H1 (cell line): ENCODE data around the gene UQCC3. TPM values are rescaled to one million over a fixed set of nuclear protein-coding genes. Genes with fewer than 3 reads are reported as not detected.
A peak's percentile ranks its signal among the peaks of the same experiment; 100 is the strongest.

ENCODE experiments used
- ASH2L ChIP-seq: fragments of 200-600, 300-600 bp; sonication (generic); IDR thresholded peaks from one replicate; pipeline ENCODE4 v1.7.1; 2017; ENCODE audit warnings: low read length
- BACH1 ChIP-seq: IDR thresholded peaks from 2 replicates; pipeline ENCODE4 v1.6.1; 2012; ENCODE audit warnings: low read length, improper control_type of control experiment
- BCL11A ChIP-seq, 2 experiments: IDR thresholded peaks; one replicate each; pipeline ENCODE4 v1.6.1; 2011; ENCODE audit warnings: low read depth in 2 of 2, low read length in 2 of 2, mild to moderate bottlenecking in 2 of 2
- BRCA1 ChIP-seq: IDR thresholded peaks from 2 replicates; pipeline ENCODE4 v1.6.1; 2012; ENCODE audit warnings: low read depth, low read length, improper control_type of control experiment
- CBX8 ChIP-seq: fragments of 300-800, 300-1000 bp; sonication (generic); IDR thresholded peaks from 2 replicates; pipeline ENCODE4 v1.7.1; 2016; ENCODE audit warnings: low read depth, low read length, borderline replicate concordance
- CEBPB ChIP-seq: IDR thresholded peaks from 2 replicates; pipeline ENCODE4 v1.6.1; 2012; ENCODE audit warnings: low read depth, low read length
- CHD2 ChIP-seq: IDR thresholded peaks from 2 replicates; pipeline ENCODE4 v1.6.1; 2012; ENCODE audit warnings: low read length, improper control_type of control experiment
- EZH2 ChIP-seq: fragments of 200-600 bp; sonication (generic); IDR thresholded peaks from 2 replicates; pipeline ENCODE4 v1.7.1; 2012; ENCODE audit warnings: low read depth, mild to moderate bottlenecking, moderate library complexity, low read length, inconsistent platforms; ENCODE audit not compliant: severe bottlenecking
- GABPA ChIP-seq: IDR thresholded peaks from 2 replicates; pipeline ENCODE4 v1.6.1; 2011; ENCODE audit warnings: mild to moderate bottlenecking, low read length, moderate library complexity, borderline replicate concordance; ENCODE audit not compliant: insufficient read depth
- HDAC2 ChIP-seq, 2 experiments: fragments of 300-600 bp in 1 of 2; sonication (generic) in 1 of 2; IDR thresholded peaks; 2 replicates each; pipeline ENCODE4 v1.6.1; 2011 to 2012; ENCODE audit warnings: low read depth in 2 of 2, low read length in 2 of 2, mild to moderate bottlenecking in 2 of 2, moderate library complexity in 2 of 2, borderline replicate concordance in 1 of 2, inconsistent platforms in 1 of 2
- JUN ChIP-seq: IDR thresholded peaks from 2 replicates; pipeline ENCODE4 v1.6.1; 2011; ENCODE audit warnings: low read depth, mild to moderate bottlenecking, improper control_type of control experiment, low read length
- PHF8 ChIP-seq: fragments of 200-600 bp; sonication (generic); conservative IDR thresholded peaks from 2 replicates; pipeline ENCODE4 v1.7.1; 2012; ENCODE audit warnings: low read depth, mild to moderate bottlenecking, inconsistent platforms, low read length, moderate library complexity
- SIRT6 ChIP-seq: IDR thresholded peaks from one replicate; pipeline ENCODE4 v1.7.1; 2012; ENCODE audit warnings: low read length, inconsistent platforms
- SIX5 ChIP-seq: IDR thresholded peaks from 2 replicates; pipeline ENCODE4 v1.6.1; 2011; ENCODE audit warnings: mild to moderate bottlenecking, low read depth, low read length
- SP2 ChIP-seq: IDR thresholded peaks from 2 replicates; pipeline ENCODE4 v1.6.1; 2012; ENCODE audit warnings: mild to moderate bottlenecking, low read length, inconsistent platforms
- SP4 ChIP-seq: IDR thresholded peaks from 2 replicates; pipeline ENCODE4 v1.6.1; 2012; ENCODE audit warnings: low read length, inconsistent platforms
- SRF ChIP-seq: IDR thresholded peaks from 2 replicates; pipeline ENCODE4 v1.6.1; 2011; ENCODE audit warnings: mild to moderate bottlenecking, low read depth, low read length, moderate library complexity
- TAF7 ChIP-seq: optimal IDR thresholded peaks from 2 replicates; pipeline ENCODE3; 2011; ENCODE audit warnings: low read depth, mild to moderate bottlenecking, inconsistent platforms, low read length, moderate library complexity, borderline replicate concordance
- TEAD4 ChIP-seq: IDR thresholded peaks from 2 replicates; pipeline ENCODE4 v1.6.1; 2012; ENCODE audit warnings: low read depth, low read length, inconsistent platforms, mixed read lengths
- YY1 ChIP-seq: IDR thresholded peaks from 2 replicates; pipeline ENCODE4 v1.6.1; 2011; ENCODE audit warnings: low read depth, mild to moderate bottlenecking, low read length
- ZNF274 ChIP-seq: IDR thresholded peaks from 2 replicates; pipeline ENCODE4 v1.7.0; 2012; ENCODE audit warnings: low read length, borderline replicate concordance; ENCODE audit errors: extremely low read depth
- polyA plus RNA-seq, 7 experiments: library from polyadenylated mRNA; depleted of rRNA in 3 of 7; stranded (reverse) in 5 of 7; unstranded in 2 of 7; fragments of >200 nt in 5 of 7; fragments of 200-250 nt in 2 of 7; gene quantifications; 1 replicate in 5 of 7; 2 replicates in 1 of 7; 4 replicates in 1 of 7; pipeline versions ENCODE4 v1.2.1 to v1.2.3, GENCODE V29; 2011 to 2013; ENCODE audit warnings: missing spikeins in 2 of 7, mixed read lengths in 2 of 7
- total RNA-seq: library from RNA; stranded (reverse); fragmentation: NEBNext Ultra II Directional; extraction: Animal tissue kit (Norgen Biotek cat#: 25700); gene quantifications from 2 replicates; pipeline ENCODE4 v1.2.1, GENCODE V29; 2021
- TF ChIP-seq, protein P1 (sequence below), 3 experiments: IDR thresholded peaks; 1 replicate in 2 of 3; 2 replicates in 1 of 3; pipeline versions ENCODE4 v1.5.1 to v1.6.1; 2011; ENCODE audit warnings: low read length in 3 of 3, mild to moderate bottlenecking in 3 of 3, inconsistent platforms in 2 of 3, low read depth in 1 of 3, moderate library complexity in 1 of 3; ENCODE audit not compliant: insufficient read depth in 1 of 3; ENCODE audit errors: control extremely low read depth in 1 of 3

UQCC3 gene
- total and polyA plus RNA-seq, 2 of the 8 experiments (the other 6 are each of a cell fraction or from before 2014, with no cell fraction given) = 14.2 to 15.7 TPM

DNA sequence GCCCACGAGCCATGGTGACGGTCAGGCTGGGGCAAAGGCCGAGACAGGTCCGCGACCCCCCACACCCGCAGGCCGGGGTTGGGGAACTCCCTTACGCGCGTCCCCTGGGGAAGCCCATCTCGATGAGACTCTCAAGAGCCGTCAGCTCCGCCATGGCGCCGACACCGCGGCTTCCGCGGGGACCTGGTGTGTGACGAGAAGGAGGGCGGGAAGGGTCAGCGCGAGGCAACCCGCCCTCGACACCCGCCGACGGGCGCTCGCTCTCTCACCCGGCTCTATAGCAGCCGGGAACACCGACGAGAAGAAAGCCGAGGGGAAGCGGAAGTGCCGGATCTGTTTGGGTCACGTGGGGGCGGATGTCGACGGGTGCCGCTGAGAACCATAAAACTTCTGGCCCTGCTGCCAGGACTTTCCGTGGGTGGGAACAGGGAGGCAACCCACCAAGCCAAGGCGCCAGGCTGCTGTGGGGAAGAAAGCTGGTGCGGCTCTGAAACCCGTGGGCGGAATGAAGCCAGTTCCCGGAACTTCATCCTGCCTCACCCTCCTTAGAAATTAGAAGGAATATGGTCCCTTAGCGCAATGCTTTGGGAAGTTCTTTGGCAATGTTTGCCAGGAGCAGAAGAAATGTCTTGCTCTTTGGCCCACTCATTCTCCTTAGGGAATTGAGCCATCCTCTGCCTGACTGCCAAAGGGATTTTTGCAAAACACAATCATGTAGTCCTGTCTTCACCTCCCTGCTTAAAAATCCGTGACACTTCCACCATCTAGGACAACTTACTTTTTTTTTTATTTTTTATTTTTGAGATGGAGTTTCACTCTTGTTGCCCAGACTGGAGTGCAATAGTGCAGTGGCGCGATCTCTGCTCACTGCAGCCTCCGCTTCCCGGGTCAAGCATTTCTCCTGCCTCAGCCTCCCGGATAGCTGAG, 7.6 kb downstream of the UQCC3 start, which contains the start of gene UBXN1 (continued):
- TF ChIP-seq, protein P1, sequence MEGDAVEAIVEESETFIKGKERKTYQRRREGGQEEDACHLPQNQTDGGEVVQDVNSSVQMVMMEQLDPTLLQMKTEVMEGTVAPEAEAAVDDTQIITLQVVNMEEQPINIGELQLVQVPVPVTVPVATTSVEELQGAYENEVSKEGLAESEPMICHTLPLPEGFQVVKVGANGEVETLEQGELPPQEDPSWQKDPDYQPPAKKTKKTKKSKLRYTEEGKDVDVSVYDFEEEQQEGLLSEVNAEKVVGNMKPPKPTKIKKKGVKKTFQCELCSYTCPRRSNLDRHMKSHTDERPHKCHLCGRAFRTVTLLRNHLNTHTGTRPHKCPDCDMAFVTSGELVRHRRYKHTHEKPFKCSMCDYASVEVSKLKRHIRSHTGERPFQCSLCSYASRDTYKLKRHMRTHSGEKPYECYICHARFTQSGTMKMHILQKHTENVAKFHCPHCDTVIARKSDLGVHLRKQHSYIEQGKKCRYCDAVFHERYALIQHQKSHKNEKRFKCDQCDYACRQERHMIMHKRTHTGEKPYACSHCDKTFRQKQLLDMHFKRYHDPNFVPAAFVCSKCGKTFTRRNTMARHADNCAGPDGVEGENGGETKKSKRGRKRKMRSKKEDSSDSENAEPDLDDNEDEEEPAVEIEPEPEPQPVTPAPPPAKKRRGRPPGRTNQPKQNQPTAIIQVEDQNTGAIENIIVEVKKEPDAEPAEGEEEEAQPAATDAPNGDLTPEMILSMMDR (IDR thresholded peaks at IDR 0.05; ENCODE audit: control extremely low read depth in 1 of 3, insufficient read depth in 1 of 3, low read depth in 1 of 3, low read length in 3 of 3) = no peak; a peak in 1 of 4 replicates
- TF ChIP-seq YY1 = peak; percentile 52; the same call in 1 of the 2 replicates
- TF ChIP-seq JUN = no peak
- TF ChIP-seq SP4 = no peak
- TF ChIP-seq SIRT6 = no peak
- TF ChIP-seq SRF = no peak
- no peak for TF ChIP-seq CBX8
- TF ChIP-seq TAF7 = no peak
- TF ChIP-seq BCL11A (IDR thresholded peaks at IDR 0.05; ENCODE audit: low read depth in 2 of 2, low read length in 2 of 2) = no peak
- TF ChIP-seq ZNF274 = no peak
- TF ChIP-seq BRCA1 = no peak
- peak; percentile 58 for TF ChIP-seq ASH2L
- peak; percentile 79 for TF ChIP-seq PHF8
- TF ChIP-seq TEAD4 = no peak
- TF ChIP-seq BACH1 = no peak
- no peak for TF ChIP-seq CHD2
- TF ChIP-seq SP2 = no peak
- no peak for TF ChIP-seq SIX5
- TF ChIP-seq CEBPB = no peak
- TF ChIP-seq HDAC2 (IDR thresholded peaks at IDR 0.05; ENCODE audit: borderline replicate concordance in 1 of 2, low read depth in 2 of 2, low read length in 2 of 2) = peak in 1 of 2 experiments; percentile 81; a peak in 1 of 4 replicates
- peak; percentile 82; the same call in 1 of the 2 replicates for TF ChIP-seq GABPA
- no peak for TF ChIP-seq EZH2
